HEK293 (cell line): ENCODE measurements around the gene SPIRE1.

ENCODE experiments used
- CTCF ChIA-PET: fragments of 350-600 bp; formaldehyde crosslinking; extraction: SDS; loops from one replicate; lab custom pipeline; 2021; ENCODE audit warnings: antibody characterized with exemption; lab: Yijun Ruan, JAX
- POLR2A ChIA-PET: fragments of 300-600 bp; formaldehyde crosslinking; extraction: SDS; loops from one replicate; lab custom pipeline; 2020; ENCODE audit warnings: antibody characterized with exemption, inconsistent platforms; lab: Yijun Ruan, JAX
- H3K27ac ChIP-seq: fragments of 200-500 bp; sonication (Bioruptor generic); 2 replicates; pipeline ENCODE4 v1.5.1; 2014; ENCODE audit warnings: low read depth, low read length, control low read depth, inconsistent platforms; ENCODE audit errors: extremely low read depth
- H3K36me3 ChIP-seq, 2 experiments: fragments of 200-500 bp in 1 of 2; sonication (Bioruptor generic) in 1 of 2; 1 replicate in 1 of 2; 2 replicates in 1 of 2; pipeline ENCODE4 v1.5.1; 2014 to 2017; ENCODE audit warnings: inconsistent platforms in 2 of 2, low read length in 2 of 2; ENCODE audit not compliant: control insufficient read depth in 2 of 2, insufficient read depth in 1 of 2
- H3K4me1 ChIP-seq: fragments of 200-500 bp; sonication (Bioruptor generic); 2 replicates; pipeline ENCODE4 v1.5.1; 2014; ENCODE audit warnings: mild to moderate bottlenecking, low read length, inconsistent platforms; ENCODE audit not compliant: control insufficient read depth, insufficient read depth
- H3K4me3 ChIP-seq: 2 replicates; pipeline ENCODE4 v1.5.1; 2011; ENCODE audit warnings: low read depth, mild to moderate bottlenecking, control low read depth, low read length, moderate library complexity
- H3K9me3 ChIP-seq: fragments of 200-500 bp; sonication (Bioruptor generic); 2 replicates; pipeline ENCODE4 v1.5.1; 2014; ENCODE audit warnings: low read depth, low read length, inconsistent platforms; ENCODE audit not compliant: control insufficient read depth, insufficient read depth
- HOXD13 ChIP-seq: sonication (generic); formaldehyde crosslinking; IDR thresholded peaks from 2 replicates; pipeline ENCODE4 v1.8.0; 2022; ENCODE audit warnings: missing genetic modification reagents, borderline replicate concordance
- IKZF3 ChIP-seq: fragments of 450-650 bp; IDR thresholded peaks from 2 replicates; pipeline ENCODE4 v1.5.0; 2018; ENCODE audit warnings: missing biosample characterization, mild to moderate bottlenecking, missing genetic modification characterization, moderate library complexity
- KLF8 ChIP-seq: fragments of 450-650 bp; formaldehyde crosslinking; IDR thresholded peaks from 2 replicates; pipeline ENCODE4 v1.5.1; 2016; ENCODE audit warnings: missing biosample characterization, missing genetic modification characterization
- PRDM6 ChIP-seq: fragments of 450-650 bp; formaldehyde crosslinking; IDR thresholded peaks from 2 replicates; pipeline ENCODE4 v1.5.1; 2017; ENCODE audit warnings: missing biosample characterization, missing genetic modification characterization
- RBAK ChIP-seq: fragments of 450-650 bp; formaldehyde crosslinking; IDR thresholded peaks from 2 replicates; pipeline ENCODE4 v1.5.1; 2016; ENCODE audit warnings: missing biosample characterization, missing genetic modification characterization
- TSHZ1 ChIP-seq: fragments of 450-650 bp; formaldehyde crosslinking; IDR thresholded peaks from 2 replicates; pipeline ENCODE4 v1.5.1; 2016; ENCODE audit warnings: missing biosample characterization, missing genetic modification characterization, borderline replicate concordance
- WT1 ChIP-seq: fragments of 450-650 bp; formaldehyde crosslinking; IDR thresholded peaks from 2 replicates; pipeline ENCODE4 v1.5.1; 2016; ENCODE audit warnings: missing biosample characterization, missing genetic modification characterization
- ZBTB7A ChIP-seq: fragments of 450-650 bp; formaldehyde crosslinking; IDR thresholded peaks from 2 replicates; pipeline ENCODE4 v1.5.1; 2016; ENCODE audit warnings: low read depth, missing biosample characterization, missing genetic modification characterization
- ZNF10 ChIP-seq: fragments of 450-650 bp; formaldehyde crosslinking; IDR thresholded peaks from 2 replicates; pipeline ENCODE4 v1.5.1; 2017; ENCODE audit warnings: missing biosample characterization, missing genetic modification characterization
- ZNF138 ChIP-seq: fragments of 450-650 bp; formaldehyde crosslinking; IDR thresholded peaks from 2 replicates; pipeline ENCODE4 v1.5.1; 2016; ENCODE audit warnings: missing biosample characterization, missing genetic modification characterization, borderline replicate concordance
- ZNF155 ChIP-seq: fragments of 450-650 bp; formaldehyde crosslinking; IDR thresholded peaks from 2 replicates; pipeline ENCODE4 v1.5.1; 2016; ENCODE audit warnings: missing biosample characterization, missing genetic modification characterization
- ZNF202 ChIP-seq: fragments of 450-650 bp; formaldehyde crosslinking; IDR thresholded peaks from 2 replicates; pipeline ENCODE4 v1.5.1; 2016; ENCODE audit warnings: missing biosample characterization, missing genetic modification characterization, borderline replicate concordance
- ZNF366 ChIP-seq: fragments of 450-650 bp; formaldehyde crosslinking; conservative IDR thresholded peaks from 2 replicates; pipeline ENCODE4 v1.5.1; 2016; ENCODE audit warnings: missing biosample characterization, missing genetic modification characterization
- ZNF416 ChIP-seq: fragments of 450-650 bp; formaldehyde crosslinking; IDR thresholded peaks from 2 replicates; pipeline ENCODE4 v1.5.1; 2016; ENCODE audit warnings: missing biosample characterization, missing genetic modification characterization
- ZNF473 ChIP-seq: fragments of 450-650 bp; formaldehyde crosslinking; IDR thresholded peaks from 2 replicates; pipeline ENCODE4 v1.5.1; 2017; ENCODE audit warnings: missing biosample characterization, missing genetic modification characterization
- ZNF488 ChIP-seq: fragments of 450-650 bp; formaldehyde crosslinking; IDR thresholded peaks from 2 replicates; pipeline ENCODE4 v1.5.1; 2016; ENCODE audit warnings: missing biosample characterization, missing genetic modification characterization
- ZNF521 ChIP-seq: fragments of 450-650 bp; formaldehyde crosslinking; IDR thresholded peaks from 2 replicates; pipeline ENCODE4 v1.5.1; 2017; ENCODE audit warnings: missing biosample characterization, mild to moderate bottlenecking, missing genetic modification characterization
- ZNF610 ChIP-seq: fragments of 450-650 bp; formaldehyde crosslinking; IDR thresholded peaks from 2 replicates; pipeline ENCODE4 v1.5.1; 2016; ENCODE audit warnings: missing biosample characterization, missing genetic modification characterization, borderline replicate concordance
- ZNF629 ChIP-seq: fragments of 450-650 bp; formaldehyde crosslinking; IDR thresholded peaks from 2 replicates; pipeline ENCODE4 v1.5.1; 2017; ENCODE audit warnings: missing biosample characterization, missing genetic modification characterization
- ZSCAN4 ChIP-seq: fragments of 450-650 bp; formaldehyde crosslinking; IDR thresholded peaks from 2 replicates; pipeline ENCODE4 v1.5.1; 2017; ENCODE audit warnings: missing biosample characterization, missing genetic modification characterization
- TF ChIP-seq, protein P1 (sequence below): fragments of 450-650 bp; formaldehyde crosslinking; IDR thresholded peaks from 2 replicates; pipeline ENCODE4 v1.5.1; 2017; ENCODE audit warnings: missing biosample characterization, missing genetic modification characterization
- TF ChIP-seq, protein P2 (sequence below): fragments of 450-650 bp; formaldehyde crosslinking; IDR thresholded peaks from 2 replicates; pipeline ENCODE4 v1.5.1; 2016; ENCODE audit warnings: missing biosample characterization, missing genetic modification characterization

Gene SPIRE1

GRCh38 chr18:12520442-12520992 lies 137.4 kb downstream of the SPIRE1 start (continued):
- TF ChIP-seq, protein P1, sequence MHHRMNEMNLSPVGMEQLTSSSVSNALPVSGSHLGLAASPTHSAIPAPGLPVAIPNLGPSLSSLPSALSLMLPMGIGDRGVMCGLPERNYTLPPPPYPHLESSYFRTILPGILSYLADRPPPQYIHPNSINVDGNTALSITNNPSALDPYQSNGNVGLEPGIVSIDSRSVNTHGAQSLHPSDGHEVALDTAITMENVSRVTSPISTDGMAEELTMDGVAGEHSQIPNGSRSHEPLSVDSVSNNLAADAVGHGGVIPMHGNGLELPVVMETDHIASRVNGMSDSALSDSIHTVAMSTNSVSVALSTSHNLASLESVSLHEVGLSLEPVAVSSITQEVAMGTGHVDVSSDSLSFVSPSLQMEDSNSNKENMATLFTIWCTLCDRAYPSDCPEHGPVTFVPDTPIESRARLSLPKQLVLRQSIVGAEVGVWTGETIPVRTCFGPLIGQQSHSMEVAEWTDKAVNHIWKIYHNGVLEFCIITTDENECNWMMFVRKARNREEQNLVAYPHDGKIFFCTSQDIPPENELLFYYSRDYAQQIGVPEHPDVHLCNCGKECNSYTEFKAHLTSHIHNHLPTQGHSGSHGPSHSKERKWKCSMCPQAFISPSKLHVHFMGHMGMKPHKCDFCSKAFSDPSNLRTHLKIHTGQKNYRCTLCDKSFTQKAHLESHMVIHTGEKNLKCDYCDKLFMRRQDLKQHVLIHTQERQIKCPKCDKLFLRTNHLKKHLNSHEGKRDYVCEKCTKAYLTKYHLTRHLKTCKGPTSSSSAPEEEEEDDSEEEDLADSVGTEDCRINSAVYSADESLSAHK (tag by site-specific recombination), result peak; percentile 90
- TF ChIP-seq RBAK (tag by site-specific recombination) (no peak), ZNF366 (tag by site-specific recombination) (peak; percentile 76), ZNF629 (peak; percentile 64), ZNF416 (tag by site-specific recombination) (no peak), TSHZ1 (peak; percentile 87), ZNF473 (no peak), PRDM6 (tag by site-specific recombination) (peak; percentile 99)

GRCh38 chr18:12518832-12519531 lies 138.9 kb downstream of the SPIRE1 start:
- H3K4me1 ChIP-seq, result peaks cover 24% of the 10 kb centered on the region
- ChIA-PET POLR2A (no interaction called here), CTCF (interaction anchor here (0.5 to 1.4 kb wide), 2 partner anchors 78 to 140 kb away, joined by 3 to 4 read pairs; no protein-coding TSS in a partner anchor)
- H3K4me3 ChIP-seq, result no peak overlapping the region
- no peaks in the 10 kb centered on the region for H3K36me3 ChIP-seq
- no peaks in the 10 kb centered on the region for H3K9me3 ChIP-seq
- H3K27ac ChIP-seq, result no peak overlapping the region
- TF ChIP-seq ZNF610 (tag by site-specific recombination), result no peak
- no peak for TF ChIP-seq ZNF202 (tag by site-specific recombination)
- TF ChIP-seq KLF8, result no peak
- no peak for TF ChIP-seq ZBTB7A (tag by site-specific recombination)
- TF ChIP-seq ZNF138 (tag by site-specific recombination), result no peak
- TF ChIP-seq, protein P2, sequence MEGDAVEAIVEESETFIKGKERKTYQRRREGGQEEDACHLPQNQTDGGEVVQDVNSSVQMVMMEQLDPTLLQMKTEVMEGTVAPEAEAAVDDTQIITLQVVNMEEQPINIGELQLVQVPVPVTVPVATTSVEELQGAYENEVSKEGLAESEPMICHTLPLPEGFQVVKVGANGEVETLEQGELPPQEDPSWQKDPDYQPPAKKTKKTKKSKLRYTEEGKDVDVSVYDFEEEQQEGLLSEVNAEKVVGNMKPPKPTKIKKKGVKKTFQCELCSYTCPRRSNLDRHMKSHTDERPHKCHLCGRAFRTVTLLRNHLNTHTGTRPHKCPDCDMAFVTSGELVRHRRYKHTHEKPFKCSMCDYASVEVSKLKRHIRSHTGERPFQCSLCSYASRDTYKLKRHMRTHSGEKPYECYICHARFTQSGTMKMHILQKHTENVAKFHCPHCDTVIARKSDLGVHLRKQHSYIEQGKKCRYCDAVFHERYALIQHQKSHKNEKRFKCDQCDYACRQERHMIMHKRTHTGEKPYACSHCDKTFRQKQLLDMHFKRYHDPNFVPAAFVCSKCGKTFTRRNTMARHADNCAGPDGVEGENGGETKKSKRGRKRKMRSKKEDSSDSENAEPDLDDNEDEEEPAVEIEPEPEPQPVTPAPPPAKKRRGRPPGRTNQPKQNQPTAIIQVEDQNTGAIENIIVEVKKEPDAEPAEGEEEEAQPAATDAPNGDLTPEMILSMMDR, result no peak
- TF ChIP-seq ZNF521 (tag by site-specific recombination), result no peak
- TF ChIP-seq ZNF10, result no peak
- TF ChIP-seq IKZF3 (tag by site-specific recombination), result peak; percentile 51; the same call in 1 of the 2 replicates
- no peak for TF ChIP-seq WT1 (tag by site-specific recombination)
- no peak for TF ChIP-seq ZNF488 (tag by site-specific recombination)
- TF ChIP-seq PRDM6 (tag by site-specific recombination), result peak; percentile 89
- TF ChIP-seq ZNF155 (tag by site-specific recombination), result no peak
- TF ChIP-seq ZSCAN4 (tag by site-specific recombination), result peak; percentile 82
- no peak for TF ChIP-seq HOXD13 (CRISPR knock-in tag)
